ENCODE results near the gene RXRB.

The RXRB gene

GRCh38 chr6:33211666-33212422 is 11.4 kb upstream of the RXRB start:
- no peak for DNase-seq

- no peak for DNase-seq
Observed at GRCh38 chr6:33211136-33211535, 10.7 kb upstream of the RXRB start.

- no peak for DNase-seq
Observed at GRCh38 chr6:33209856-33210255, 9.4 kb upstream of the RXRB start.

GRCh38 chr6:33208091-33208967 is 7.9 kb upstream of the RXRB start, which contains the start of gene RING1:
Gene RING1 (plus strand): TSS chr6:33208500. CDS start chr6:33208823, 323 bp downstream.
- DNase-seq = peak; percentile 36 to 63

GRCh38 chr6:33207552-33208090 is 7.2 kb upstream of the RXRB start:
- DNase-seq = no peak

GRCh38 chr6:33206864-33207551 is 6.5 kb upstream of the RXRB start:
- DNase-seq = no peak

- DNase-seq = no peak
Observed at GRCh38 chr6:33206027-33206863, 5.8 kb upstream of the RXRB start.

GRCh38 chr6:33205191-33206026 is 4.9 kb upstream of the RXRB start:
- DNase-seq = no peak

- peak; percentile 66 to 90 for DNase-seq
Observed at GRCh38 chr6:33204415-33205190, 4.1 kb upstream of the RXRB start, which contains the start of gene HSD17B8. Gene HSD17B8 (plus strand): TSS chr6:33204655. CDS start chr6:33204669, 14 bp downstream.

- DNase-seq = no peak
Observed at GRCh38 chr6:33204165-33204414, 3.6 kb upstream of the RXRB start.

- no peak for DNase-seq
Observed at GRCh38 chr6:33203443-33204164, 3.1 kb upstream of the RXRB start.

GRCh38 chr6:33202799-33203198 is 2.3 kb upstream of the RXRB start:
- DNase-seq = no peak

- DNase-seq = no peak
Observed at GRCh38 chr6:33201935-33202334, 1.5 kb upstream of the RXRB start.

GRCh38 chr6:33201147-33201545 is 681 bp upstream of the RXRB start:
- DNase-seq = no peak

GRCh38 chr6:33199687-33200218 is 712 bp downstream of the RXRB start:
- DNase-seq = peak; percentile 52 to 70

- no peak for DNase-seq
Observed at GRCh38 chr6:33198853-33199436, 1.5 kb downstream of the RXRB start.

GRCh38 chr6:33198159-33198852 is 2.2 kb downstream of the RXRB start:
- no peak for DNase-seq

GRCh38 chr6:33197431-33198048 is 2.9 kb downstream of the RXRB start:
- no peak for DNase-seq

All from NCI-H187 (cell line).